DND-41 (cell line): ENCODE measurements around the gene FOXRED2.
A peak's percentile ranks its signal among the peaks of the same experiment; 100 is the strongest.

Source experiments
- ATAC-seq: fragments of 200-7000 bp; cut with Tn5 transposase; 3 replicates; pipeline ENCODE4 v1.9.1; 2021; ENCODE audit warnings: low read depth; ENCODE audit not compliant: insufficient read depth
- DNase-seq: peaks from one replicate; pipeline ENCODE4 v3.0.0-alpha.2; 2020
- H2AFZ ChIP-seq: 2 replicates; pipeline ENCODE4 v1.6.0; 2012; ENCODE audit warnings: low read depth, low read length
- H3K27ac ChIP-seq: 2 replicates; pipeline ENCODE4 v1.5.1; 2012; ENCODE audit warnings: low read length, inconsistent platforms
- H3K27me3 ChIP-seq: fragments of 200-600 bp; sonication (generic); 2 replicates; pipeline ENCODE4 v1.6.0; 2012; ENCODE audit warnings: low read length, mild to moderate bottlenecking, inconsistent platforms; ENCODE audit not compliant: insufficient read depth, poor library complexity
- H3K36me3 ChIP-seq: 2 replicates; pipeline ENCODE4 v1.5.1; 2012; ENCODE audit warnings: low read length, inconsistent platforms; ENCODE audit not compliant: insufficient read depth
- H3K4me1 ChIP-seq: 2 replicates; pipeline ENCODE4 v1.5.1; 2012; ENCODE audit warnings: mild to moderate bottlenecking, low read length; ENCODE audit not compliant: insufficient read depth
- H3K4me2 ChIP-seq: 2 replicates; pipeline ENCODE4 v1.6.0; 2012; ENCODE audit warnings: mild to moderate bottlenecking, moderate library complexity, low read length, inconsistent platforms; ENCODE audit not compliant: insufficient read depth
- H3K4me3 ChIP-seq, 2 experiments: fragments of 200-600 bp in 1 of 2; shearing (Covaris generic) in 1 of 2; 2 replicates each; pipeline ENCODE4 v1.5.1; 2012 to 2016; ENCODE audit warnings: inconsistent platforms in 2 of 2, low read length in 2 of 2, mild to moderate bottlenecking in 2 of 2, low read depth in 1 of 2, moderate library complexity in 1 of 2
- H3K79me2 ChIP-seq: 2 replicates; pipeline ENCODE4 v1.6.0; 2012; ENCODE audit warnings: low read length, inconsistent platforms; ENCODE audit not compliant: insufficient read depth
- H3K9ac ChIP-seq: 2 replicates; pipeline ENCODE4 v1.6.0; 2012; ENCODE audit warnings: low read depth, mild to moderate bottlenecking, inconsistent platforms, low read length, moderate library complexity
- H3K9me3 ChIP-seq: 2 replicates; pipeline ENCODE4 v1.5.1; 2012; ENCODE audit warnings: low read length, moderate library complexity, mild to moderate bottlenecking, inconsistent platforms; ENCODE audit not compliant: insufficient read depth, severe bottlenecking
- H4K20me1 ChIP-seq: 2 replicates; pipeline ENCODE4 v1.6.0; 2012; ENCODE audit warnings: low read length; ENCODE audit not compliant: insufficient read depth
- CTCF ChIP-seq: IDR thresholded peaks from 2 replicates; pipeline ENCODE4 v1.5.1; 2012; ENCODE audit warnings: borderline replicate concordance, low read length, moderate library complexity, mild to moderate bottlenecking; ENCODE audit not compliant: poor library complexity, severe bottlenecking; ENCODE audit errors: extremely low read depth
- EZH2 ChIP-seq: IDR thresholded peaks from 3 replicates; pipeline ENCODE4 v1.6.1; 2012; ENCODE audit warnings: borderline replicate concordance, low read depth, mild to moderate bottlenecking, moderate library complexity, low read length, inconsistent platforms; ENCODE audit not compliant: severe bottlenecking

Gene FOXRED2

GRCh38 chr22:36470162-36470993, 36.5 kb downstream of the FOXRED2 start:
- H3K9ac ChIP-seq: peak overlapping the region; percentile 13; the same call in 1 of the 2 replicates
- peak; percentile 89 for ATAC-seq

GRCh38 chr22:36469094-36469710, 37.6 kb downstream of the FOXRED2 start:
- Histone ChIP-seq H3K79me2 (no peaks in the 10 kb centered on the region), H3K4me1 (peaks cover 17% of the 10 kb centered on the region), H3K36me3 (peaks cover 63% of the 10 kb centered on the region), H2AFZ (no peak overlapping the region), H3K27ac (peak overlapping the region; percentile 1; the same call in 1 of the 2 replicates), H3K9ac (no peak overlapping the region), H3K4me2 (no peak overlapping the region), H3K27me3 (no peaks in the 10 kb centered on the region), H3K9me3 (no peaks in the 10 kb centered on the region), H4K20me1 (no peaks in the 10 kb centered on the region), H3K4me3 (no peak overlapping the region)
- DNase-seq (no peak), ATAC-seq (no peak)
- no peak for TF ChIP-seq EZH2
- TF ChIP-seq CTCF: no peak

More at GRCh38 chr22:36470162-36470993, 36.5 kb downstream of the FOXRED2 start:
- no peak overlapping the region for H3K4me2 ChIP-seq
- H2AFZ ChIP-seq: peak overlapping the region; percentile 46
- H3K27me3 ChIP-seq: no peaks in the 10 kb centered on the region
- H4K20me1 ChIP-seq: no peaks in the 10 kb centered on the region
- H3K4me3 ChIP-seq: no peak overlapping the region
- TF ChIP-seq CTCF (peak; percentile 96), EZH2 (no peak)
- H3K36me3 ChIP-seq: peaks cover 70% of the 10 kb centered on the region
- peak overlapping the region; percentile 62 for H3K27ac ChIP-seq
- peak; percentile 86 for DNase-seq
- peaks cover 17% of the 10 kb centered on the region for H3K4me1 ChIP-seq
- no peaks in the 10 kb centered on the region for H3K79me2 ChIP-seq
- no peaks in the 10 kb centered on the region for H3K9me3 ChIP-seq

- H3K9me3 ChIP-seq: no peaks in the 10 kb centered on the region
- H3K27ac ChIP-seq: peak overlapping the region; percentile 65
- peak; percentile 71 for ATAC-seq
- H3K4me2 ChIP-seq: no peak overlapping the region
- no peaks in the 10 kb centered on the region for H3K27me3 ChIP-seq
- no peak overlapping the region for H3K9ac ChIP-seq
- peak; percentile 79 for DNase-seq
- H3K79me2 ChIP-seq: no peaks in the 10 kb centered on the region
- peaks cover 17% of the 10 kb centered on the region for H3K4me1 ChIP-seq
- peaks cover 54% of the 10 kb centered on the region for H3K36me3 ChIP-seq
- TF ChIP-seq EZH2 (no peak), CTCF (no peak)
- no peak overlapping the region for H3K4me3 ChIP-seq
- H2AFZ ChIP-seq: no peak overlapping the region
- H4K20me1 ChIP-seq: no peaks in the 10 kb centered on the region
These were observed 38.9 kb downstream of the FOXRED2 start for GRCh38 chr22:36467946-36468345.
